GM18517 (cell line): Measurements from ENCODE around the gene GUCY2C.

Experiments used
- ATAC-seq: cut with Tn5 transposase; IDR thresholded peaks from one replicate; pipeline ENCODE4 v1.9.1; 2021; ENCODE audit warnings: mild to moderate bottlenecking, moderate library complexity; ENCODE audit not compliant: unreplicated experiment

The GUCY2C gene

DNA sequence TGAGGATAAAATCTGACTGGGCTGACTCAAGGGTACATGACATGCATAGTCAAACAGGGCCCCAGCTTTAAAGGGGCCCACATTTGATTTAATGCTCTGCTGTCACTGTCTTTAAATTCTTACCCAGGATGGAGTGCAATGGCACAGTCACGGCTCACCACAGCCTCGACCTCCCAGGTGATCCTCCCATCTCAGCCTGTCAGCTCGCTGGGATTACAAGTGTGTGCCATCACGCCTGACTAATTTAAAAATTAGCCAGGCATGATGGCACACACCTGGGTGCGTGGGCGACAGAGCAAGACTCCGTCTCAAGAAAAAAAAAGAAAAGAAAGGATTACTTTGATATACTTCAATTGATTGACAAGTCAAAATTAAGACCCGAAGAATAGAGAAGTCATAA, 119.5 kb downstream of the GUCY2C start:
- peak; percentile 21 for ATAC-seq

DNA sequence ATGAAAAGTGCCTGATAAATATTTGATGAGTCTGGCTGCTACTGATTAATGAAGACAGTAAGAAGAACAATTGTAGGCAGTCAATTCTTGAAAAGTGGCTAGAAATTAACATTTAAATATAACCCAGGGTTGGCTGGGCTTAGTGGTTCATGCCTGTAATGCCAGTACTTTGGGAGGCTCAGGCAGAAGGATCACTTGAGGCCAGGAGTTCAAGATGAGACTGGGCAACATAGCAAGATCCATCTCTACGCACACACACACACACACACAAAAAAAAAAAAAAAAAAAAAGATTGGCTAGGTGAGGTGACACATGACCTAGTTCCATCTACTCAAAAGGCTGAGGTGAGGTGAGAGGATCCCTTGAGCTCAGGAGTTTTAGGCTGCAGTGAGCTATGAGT, 120.8 kb downstream of the GUCY2C start:
- no peak for ATAC-seq

DNA sequence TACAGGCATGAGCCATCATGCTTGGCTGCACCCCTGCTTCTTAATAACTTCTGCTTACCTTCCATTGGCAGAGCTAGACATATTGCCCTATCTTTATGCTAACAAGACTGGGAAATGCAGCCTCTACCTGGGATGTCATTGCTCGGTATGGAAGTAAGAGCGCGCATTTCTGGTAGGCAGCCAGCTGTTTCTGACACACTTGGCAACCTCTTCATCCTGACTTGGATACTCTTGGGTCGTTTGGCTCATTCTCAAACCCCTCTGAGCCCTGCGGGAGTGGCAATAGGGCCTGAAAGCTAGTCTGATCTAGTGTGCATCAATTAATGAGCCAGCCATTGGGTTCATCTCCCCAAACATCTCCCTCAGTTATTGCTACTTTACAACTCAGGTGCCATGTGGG, 123.3 kb downstream of the GUCY2C start:
- no peak for ATAC-seq

DNA sequence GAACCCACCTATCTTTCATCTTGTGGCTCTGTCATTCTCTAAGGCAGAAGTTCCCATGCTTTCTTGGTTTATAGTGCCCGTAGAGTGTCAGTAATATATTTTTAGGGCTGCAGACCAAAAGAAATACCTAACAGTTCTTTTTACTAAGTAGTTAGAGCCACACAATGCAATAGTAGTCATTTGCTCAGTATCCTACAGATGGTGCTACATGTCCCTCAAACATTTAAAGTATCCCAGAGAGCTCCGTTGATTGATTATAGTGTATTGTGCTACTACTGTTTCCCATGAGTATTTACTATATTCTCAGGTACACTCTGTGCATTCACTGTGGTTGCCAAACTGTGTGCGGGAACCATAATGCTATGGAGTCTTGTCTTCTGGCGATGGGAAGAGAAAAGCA, 124.0 kb downstream of the GUCY2C start:
- ATAC-seq, result no peak

DNA sequence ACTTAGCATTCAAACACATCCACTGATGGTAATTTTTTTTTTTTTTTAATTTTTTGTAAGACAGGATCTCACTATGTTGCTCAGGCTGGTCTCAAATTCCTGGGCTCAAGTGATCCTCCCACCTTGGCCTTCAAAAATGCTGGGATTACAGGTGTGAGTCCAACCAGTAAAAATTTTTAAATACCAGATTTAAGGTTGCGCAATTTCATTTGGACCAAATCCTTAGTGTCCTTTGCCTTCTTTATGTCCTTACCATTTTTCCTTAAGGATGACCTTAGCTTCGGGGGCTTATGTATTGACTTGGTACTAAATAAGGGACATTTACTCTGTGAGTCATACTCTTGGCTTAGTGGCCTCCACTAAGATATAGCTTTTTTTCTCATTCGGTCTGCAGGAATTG, 124.6 kb downstream of the GUCY2C start:
- ATAC-seq, result no peak

DNA sequence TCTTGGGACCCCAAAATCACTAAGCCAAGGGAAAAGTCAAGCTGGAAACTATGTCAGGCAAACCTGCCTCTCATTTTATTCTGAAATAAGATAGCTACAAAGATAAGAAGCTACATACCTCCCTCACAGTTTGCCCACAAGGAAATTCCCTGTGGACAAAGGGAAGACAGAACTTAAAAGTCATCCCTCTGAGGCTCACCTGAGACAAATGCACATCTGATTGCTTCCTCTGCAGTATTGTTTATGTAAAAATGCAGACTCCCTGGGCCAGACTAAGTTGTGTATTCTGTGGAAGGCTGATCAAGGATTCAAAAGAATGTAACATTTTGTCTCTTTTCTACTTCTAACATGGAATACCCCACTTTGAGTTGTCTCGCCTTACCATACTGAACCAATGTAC, 126.2 kb downstream of the GUCY2C start:
- ATAC-seq, result no peak

DNA sequence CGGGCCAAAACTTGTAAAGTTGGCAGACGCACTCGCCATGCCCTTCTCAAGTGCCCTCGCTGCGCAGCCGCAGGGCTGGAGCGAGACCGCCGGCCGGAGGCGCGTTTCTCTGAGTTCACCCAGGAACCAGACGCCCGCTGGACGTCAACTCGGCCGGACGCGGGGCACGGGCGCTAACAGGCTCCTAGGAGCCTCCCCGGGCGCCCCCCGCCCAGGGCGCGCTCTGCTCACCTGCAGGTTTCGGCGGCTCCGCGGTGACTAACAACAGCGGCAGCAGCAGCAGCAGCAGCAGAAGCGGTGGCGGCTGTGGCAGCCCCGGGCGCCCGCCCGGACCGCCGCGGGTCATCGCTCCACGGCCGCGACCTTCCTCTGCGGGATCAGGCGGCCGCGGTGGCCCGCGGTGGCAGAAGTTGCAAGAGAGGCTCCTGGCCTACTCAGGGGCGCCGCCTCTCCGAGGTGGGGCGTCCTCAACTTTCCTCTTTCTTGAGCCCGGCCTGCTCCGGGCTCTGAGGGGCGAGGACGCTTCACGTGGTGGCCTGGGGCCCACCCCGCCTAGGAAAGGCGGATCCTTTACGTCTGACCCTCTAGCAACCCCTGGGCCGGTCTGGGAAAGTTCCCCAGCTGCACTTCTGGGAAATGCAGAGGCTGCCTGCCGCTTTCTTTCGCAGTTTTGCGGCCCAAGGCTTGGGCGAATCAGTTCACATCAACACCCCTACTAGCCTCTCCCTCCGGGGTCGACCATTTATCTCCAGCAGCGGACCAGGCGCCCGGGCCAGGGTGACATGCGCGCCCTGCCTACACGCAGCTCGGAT, 128.8 kb downstream of the GUCY2C start, which contains the start of gene PLBD1:
TSS of gene PLBD1 (minus strand) at position 533 of the 812 bp plus-strand sequence. CDS start at position 346, 187 bp downstream.
- peak; percentile 60 for ATAC-seq

DNA sequence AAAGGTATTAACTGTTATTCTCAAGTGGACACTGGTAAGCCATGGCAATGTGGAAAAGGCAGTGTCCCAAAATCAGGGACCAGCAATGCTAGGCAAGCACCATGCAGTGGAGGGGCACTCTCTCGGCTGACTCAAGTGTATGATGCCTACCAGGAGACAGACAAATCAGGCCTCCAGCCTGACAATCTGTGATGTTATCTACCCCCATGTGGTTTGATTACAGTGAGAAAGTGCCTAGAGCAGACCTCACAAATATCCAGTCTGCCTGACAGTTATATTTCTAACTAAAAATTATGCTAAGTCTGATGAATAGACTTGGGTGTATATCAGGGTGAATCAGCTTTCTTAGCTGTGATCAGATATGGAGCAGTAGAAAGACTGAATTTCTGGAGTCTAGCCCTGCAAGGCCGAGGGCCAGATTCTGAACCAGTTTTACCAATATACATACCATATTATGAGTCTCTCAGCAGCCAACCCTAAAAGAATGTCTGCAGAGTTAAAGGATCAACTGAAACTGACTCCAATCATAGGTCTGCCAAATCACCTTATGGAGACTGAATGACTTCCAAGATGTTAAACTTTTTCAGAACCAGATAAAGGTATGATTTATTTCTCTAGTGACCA, 132.0 kb downstream of the GUCY2C start:
- no peak for ATAC-seq

DNA sequence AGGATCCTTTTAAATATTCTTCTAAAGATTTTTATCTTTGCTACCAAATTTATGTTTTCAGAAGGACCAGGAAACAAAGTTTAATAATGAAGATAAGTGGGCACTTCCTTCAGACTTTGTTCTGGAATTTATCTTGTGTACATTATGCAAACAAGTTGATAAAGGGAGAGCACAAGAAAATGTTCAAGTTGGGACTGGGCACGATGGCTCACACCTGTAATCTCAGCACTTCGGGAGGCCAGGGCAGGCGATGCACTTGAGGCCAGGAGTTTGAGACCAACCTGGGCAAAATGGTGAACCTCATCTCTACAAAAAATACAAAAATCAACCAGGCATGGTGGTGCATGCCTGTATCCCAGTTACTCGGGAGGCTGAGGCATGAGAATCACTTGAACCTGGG, 133.4 kb downstream of the GUCY2C start:
- ATAC-seq, result no peak
